ENCODE results near the gene LIN28B. TPM values are rescaled to one million over a fixed set of nuclear protein-coding genes. Genes with fewer than 3 reads are reported as not detected.
"Not testable (repeated sequence)": the region's sequence is repeated elsewhere in the genome, so short reads cannot be mapped to it uniquely, and the experiment has no call there.

LIN28B gene
- total RNA-seq, 1 donor from 2014 or later, result 0.16 TPM

DNA sequence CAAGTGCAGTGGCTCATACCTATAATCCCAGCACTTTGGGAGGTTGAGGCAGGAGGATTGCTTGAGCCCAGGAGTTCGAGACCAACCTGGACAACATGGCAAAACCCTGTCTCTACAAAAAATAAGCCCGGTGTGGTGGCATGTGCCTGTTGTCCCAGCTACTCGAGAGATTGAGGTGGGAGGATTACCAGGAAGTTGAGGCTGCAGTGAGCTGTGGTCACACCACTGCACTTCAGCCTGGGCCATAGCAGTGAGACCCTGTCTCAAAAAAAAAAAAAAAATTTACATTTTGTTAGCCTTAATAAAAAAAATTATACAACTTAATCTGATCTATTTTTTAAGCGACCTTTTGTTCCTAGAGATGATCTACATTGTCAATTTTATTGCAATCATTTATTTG is 56.6 kb downstream of the LIN28B start:
- DNase-seq, result not testable (repeated sequence)

DNA sequence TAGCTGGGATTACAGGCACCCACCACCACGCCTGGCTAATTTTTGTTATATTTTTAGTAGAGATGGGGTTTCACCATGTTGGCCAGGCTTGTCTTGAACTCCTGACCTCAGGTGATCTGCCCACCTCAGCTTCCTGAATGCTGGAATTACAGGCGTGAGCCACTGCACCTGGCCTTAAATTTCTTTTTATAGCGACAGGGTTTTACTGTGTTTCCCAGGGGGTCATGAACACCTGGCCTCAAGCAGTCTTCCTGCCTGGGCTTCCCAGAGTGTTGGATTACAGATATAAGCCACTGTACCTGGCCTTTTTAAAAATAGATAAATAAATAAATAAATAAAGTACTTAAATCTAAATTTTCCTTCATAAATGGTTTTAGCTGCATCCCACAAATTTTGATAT is 57.5 kb downstream of the LIN28B start:
- DNase-seq, result no peak

DNA sequence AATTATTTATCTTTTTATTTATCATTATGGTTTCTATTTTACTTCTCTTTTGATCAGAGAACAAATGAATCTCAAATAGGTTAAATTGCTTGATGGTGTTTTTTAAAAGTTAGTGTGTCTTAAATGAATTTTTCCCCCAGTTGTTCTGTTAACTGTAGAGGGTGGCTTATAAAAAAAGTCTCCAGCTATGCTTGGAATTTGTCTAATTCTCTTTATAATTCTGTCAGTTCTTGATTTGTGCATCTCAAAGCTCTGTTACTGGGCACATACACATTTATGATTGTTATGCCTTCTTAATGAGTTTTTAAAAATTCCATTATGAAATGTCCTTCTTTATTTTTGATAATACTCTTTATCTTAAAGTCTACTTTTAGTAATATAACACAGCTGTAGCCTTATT is 58.0 kb downstream of the LIN28B start:
- DNase-seq, result no peak

DNA sequence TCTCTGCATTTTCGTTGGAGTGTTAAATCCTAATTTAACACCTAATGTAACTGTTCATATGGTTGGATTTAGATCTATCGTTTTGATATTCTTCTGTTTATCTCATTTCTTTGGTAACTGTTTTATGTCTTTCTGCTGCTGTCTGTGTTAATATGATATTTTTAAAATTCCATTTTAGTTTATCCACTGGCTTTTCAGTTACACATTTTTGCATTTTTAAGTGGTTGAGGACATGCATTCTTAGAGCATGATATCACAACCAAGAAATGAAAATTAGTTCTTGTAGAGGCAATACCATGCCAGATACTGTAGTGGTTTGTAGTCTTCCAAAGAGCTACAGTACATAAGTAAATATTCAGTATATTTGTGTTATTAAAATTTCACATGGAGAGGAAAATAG is 58.6 kb downstream of the LIN28B start:
- DNase-seq, result no peak

DNA sequence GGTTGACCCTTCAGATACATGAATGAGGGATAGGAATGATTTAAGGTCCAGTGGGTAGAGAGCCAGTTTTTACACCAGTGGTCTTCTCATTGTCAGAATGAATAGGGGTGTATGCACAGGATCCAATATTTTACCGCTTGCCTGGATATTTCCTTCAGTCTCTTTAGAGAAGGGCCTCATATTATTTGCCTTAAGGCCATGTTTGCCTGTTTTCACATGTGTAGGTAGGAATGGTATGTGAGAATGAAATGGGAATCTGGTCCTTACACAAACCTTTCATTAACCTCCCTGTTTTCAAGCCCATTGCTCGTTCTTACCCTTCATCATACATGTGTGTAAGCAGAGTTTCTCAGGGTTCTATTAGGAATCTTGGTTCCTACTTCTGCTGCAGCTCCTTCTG is 62.4 kb downstream of the LIN28B start:
- no peak for DNase-seq

DNA sequence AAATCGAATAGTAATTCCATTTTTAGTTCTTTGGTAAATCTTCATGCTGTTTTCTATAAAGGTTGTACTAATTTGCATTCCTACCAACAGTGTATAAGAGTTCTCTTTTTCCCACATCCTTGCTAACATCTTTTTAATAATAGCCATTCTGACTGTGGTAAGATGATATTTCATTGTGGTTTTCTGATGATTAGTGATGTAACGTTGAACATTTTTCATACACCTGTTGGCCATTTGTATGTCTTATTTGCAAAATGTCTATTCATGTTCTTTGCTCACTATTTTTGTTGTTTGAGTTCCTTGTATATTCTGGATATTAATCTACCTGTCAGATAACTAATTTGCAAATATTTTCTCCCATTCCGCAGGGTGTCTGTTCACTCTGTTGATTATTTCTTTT is 64.5 kb downstream of the LIN28B start:
- no peak for DNase-seq

DNA sequence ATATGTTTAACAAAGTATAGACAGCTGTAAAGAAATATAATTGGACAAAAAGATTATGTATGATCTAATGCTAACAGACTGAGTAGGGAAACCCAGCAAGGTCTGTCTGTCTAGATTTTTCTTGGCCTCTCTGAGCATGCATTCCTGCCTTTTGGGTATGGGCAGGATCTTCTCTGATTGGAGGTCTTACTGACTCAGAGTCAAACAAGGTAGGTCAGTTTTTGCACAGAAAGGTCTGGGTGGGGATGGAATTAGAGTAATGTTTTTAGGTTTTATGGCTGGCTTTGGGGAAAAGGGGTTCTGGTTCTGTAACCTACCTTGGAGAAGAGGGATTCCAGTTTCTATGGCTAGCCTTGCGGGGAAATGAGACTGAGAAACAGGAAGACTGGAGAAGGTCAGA is 65.5 kb downstream of the LIN28B start:
- DNase-seq, result no peak

DNA sequence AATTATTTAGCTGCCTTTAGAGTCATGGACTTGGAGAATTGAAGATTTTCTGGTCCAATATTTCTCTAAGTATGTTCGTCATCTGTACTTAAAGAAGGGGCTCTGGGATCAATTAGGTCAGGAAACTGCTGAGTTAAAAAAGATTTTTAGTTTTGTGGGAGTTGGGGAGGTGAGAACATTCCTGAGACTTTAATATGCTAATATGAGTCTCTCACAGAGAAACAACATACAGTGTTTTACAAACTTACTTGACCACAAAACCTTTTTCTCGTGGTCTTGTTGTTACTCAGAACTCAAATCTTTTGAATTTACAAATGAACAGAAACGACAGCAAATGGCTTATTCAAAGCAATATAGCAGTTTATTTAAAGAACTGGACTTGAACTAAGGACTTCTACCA is 67.9 kb downstream of the LIN28B start:
- DNase-seq, result no peak

DNA sequence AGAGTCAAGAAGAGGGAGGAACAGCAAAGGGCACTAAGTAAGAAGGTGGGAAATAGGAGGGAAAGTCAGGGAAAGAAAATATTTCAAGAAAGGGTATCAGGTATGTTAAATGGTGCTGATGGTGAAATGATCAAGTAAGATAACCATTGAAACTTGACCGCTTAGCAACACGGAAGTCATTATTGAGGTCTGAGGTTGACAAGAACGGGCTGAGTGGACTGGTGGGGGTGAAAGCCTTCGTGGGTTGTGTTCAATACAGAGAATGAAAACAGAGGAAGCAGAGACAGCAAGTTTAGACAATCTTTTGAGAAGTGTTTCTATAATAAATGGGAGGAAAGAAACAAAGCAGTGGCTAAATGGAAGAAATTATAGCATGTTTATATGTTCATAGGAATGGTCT is 72.0 kb downstream of the LIN28B start:
- no peak for DNase-seq

DNA sequence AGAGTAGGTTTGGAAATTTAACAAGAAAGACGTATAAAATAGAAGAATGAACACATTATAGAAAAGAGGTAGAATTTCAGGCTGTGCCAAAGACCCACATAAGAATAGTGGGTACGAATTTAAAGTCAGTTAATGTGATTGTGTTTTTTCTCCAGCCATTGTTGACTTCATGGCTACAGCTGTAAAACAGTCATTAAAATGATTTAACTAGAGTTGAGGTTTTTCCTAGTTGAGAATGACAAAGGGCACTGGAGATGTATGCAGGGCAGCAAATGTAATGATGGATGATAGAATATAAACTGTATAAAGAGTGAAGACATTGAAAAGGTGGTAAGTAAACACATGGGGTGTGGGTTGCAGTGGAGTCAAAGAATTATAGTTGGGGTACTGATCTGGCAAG is 72.7 kb downstream of the LIN28B start:
- DNase-seq, result no peak

DNA sequence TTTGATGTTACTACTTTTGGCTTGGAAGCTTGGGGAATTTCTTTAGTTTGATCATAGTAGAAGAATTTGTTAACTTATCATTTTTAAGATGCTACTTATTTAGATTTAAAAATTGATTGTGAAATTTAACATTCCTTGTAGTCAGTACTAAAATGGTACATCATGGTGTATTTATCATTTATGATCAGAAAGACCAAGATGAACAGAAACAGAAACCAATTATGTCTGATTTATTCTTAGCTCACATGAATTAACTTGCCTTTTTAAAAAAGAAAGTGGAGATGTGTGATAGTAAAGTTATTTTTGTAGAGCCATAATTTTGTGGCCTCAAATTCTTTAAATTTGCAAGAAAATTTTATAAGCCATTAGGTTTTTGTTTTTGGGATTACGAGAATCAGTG is 77.6 kb downstream of the LIN28B start:
- no peak for DNase-seq

DNA sequence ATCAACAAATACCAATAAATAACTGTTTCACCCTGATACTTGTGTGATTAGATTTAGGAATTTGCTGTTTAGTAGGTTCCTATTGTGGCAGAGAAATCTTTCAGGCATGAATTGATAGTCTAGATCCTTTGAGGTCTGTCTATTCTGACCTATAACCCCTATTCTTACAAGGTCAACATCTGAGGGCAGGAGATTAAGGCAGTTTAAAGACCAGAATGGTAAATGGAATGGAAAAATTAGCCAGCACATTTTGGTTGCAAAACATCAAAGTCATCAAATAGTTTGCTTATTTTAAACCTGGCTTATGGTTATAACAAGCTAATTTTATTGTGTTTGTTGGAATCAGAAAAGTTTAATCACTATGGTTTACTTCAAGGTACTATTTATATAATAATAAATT is 78.4 kb downstream of the LIN28B start:
- no peak for DNase-seq

DNA sequence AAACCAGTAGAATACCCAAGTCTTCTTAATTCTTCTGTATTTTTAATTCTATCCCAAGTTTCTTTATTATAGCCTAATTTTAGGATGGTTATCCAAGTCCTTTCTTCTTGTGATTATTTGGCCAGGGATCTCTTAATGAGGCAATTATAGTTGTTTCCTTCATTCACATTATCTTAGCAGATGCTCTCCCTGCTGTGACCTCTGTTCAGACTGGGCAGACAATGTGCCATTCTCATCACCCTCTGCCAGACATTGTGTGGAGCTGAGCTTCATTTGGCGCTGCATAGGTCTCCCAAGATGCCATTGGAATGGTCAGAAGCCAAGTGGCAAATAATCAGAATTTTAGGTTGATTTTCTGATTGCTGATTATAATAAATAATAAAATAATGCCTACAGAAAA is 79.4 kb downstream of the LIN28B start:
- DNase-seq, result no peak

DNA sequence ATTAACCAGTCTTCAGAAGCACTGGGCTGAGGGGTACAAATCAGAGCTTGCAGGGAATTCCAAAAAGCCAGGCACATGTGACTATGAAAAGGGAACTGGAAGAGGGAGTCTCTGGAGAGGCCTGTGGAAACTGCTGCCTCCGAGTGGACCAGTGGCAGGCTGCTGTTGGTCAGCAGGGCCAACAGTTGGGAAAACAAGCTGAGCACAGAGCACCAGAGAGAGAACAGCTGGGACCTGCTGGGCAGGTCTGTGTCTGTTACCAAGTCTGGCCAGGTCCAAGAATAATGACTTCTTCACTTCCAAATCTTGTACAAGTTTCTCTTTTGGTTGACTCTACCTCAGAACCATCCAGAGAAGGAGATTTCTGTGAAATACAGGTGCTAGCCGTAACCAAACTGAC is 81.4 kb downstream of the LIN28B start:
- DNase-seq, result no peak

DNA sequence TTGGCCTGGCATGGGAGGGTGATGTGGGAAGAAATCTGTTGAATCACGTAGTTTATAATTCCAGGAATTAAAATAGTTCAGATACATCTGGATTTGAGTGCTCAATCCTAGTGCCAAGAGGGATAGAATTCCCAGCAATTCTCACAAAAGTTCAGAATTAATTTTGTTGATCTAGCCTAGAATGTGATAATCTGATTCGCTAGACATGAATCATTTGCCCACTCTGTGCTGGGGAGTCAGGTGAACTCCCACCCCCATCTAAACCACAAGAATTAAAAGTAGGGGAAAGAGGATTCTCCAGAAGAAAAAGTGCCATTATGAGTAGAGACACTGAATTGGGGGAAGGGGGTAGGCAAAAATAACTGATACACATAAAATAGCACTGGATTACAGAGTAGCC is 85.0 kb downstream of the LIN28B start:
- DNase-seq, result no peak

DNA sequence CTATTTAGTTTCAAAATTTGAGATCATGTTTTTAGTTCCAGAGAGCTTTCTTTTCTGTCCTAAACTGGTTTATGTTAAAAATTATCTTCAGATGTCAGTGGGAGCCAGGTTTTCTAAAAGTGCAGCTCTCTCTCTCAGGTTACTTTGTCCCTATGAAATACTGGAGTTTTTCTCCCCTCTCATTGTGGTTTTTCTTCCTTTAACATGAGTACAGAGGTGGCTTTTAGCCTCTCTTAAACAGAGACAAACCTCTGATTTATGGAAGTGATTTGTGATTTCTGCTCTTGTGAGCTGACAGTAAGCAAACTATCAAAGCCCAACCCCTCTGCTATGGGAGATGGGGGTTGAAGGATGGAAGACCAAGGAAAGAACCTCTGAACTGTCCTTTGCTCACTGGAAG is 85.7 kb downstream of the LIN28B start:
- no peak for DNase-seq

DNA sequence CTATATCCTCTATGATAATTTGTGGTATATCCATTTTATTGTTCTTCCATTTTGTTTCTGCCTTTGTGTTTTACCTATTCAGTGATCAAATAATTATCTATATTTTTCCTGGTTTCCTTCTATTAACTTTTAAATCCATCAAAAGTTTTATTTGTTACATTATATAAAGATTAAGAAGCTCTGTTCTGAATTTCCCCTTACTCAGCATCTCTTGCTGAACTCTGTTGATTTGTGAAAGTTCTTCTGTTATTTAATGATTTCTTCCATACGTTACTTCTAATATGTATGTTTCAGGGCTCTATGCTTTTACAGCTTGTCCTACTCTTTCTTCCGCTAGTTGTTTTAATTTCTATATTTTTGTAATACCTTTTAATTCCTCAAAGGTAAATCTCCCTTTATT is 87.1 kb downstream of the LIN28B start:
- no peak for DNase-seq

DNA sequence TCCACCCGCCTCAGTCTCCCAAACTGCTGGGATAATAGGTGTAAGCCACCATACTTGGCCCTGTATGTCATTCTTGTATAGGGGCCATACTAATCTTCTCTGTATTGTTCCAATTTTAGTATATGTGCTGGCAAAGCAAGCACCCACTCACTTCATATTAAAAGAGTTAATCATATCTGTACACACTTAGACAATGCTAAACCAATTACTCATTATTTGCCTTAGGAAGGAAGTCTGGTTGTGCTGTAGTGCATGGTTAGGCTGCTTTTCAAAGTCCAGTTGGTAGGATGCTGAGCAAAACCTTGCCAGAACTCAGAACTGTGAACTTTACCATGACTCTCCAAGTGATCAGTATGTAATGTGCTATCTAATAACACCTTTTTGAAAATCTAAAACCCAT is 88.6 kb downstream of the LIN28B start:
- DNase-seq, result no peak

DNA sequence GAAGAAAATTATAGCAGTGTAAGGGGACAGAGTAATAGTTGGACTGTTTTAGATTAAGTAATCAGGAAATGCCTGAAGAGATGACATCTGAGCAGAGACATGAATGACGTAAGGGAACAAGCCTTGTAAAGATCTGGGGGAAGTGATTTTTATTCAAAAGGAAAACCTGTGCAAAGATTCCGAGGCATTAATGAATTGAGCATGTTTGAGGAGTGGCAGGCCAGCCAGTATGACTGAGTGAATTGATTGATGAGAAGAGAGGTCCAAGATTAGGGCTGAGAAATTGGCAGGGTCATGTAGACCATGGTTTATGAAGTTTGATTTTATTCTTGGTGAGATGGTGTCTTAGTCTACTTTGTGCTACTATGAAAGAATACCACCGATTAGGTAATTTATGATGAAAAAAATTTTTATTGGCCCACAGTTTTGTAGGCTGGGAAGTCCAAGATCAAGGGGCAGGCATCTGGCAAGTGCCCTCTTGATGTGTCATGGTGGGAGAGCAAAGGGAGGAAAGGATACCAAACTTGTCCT is 95.1 kb downstream of the LIN28B start:
- no peak for DNase-seq

DNA sequence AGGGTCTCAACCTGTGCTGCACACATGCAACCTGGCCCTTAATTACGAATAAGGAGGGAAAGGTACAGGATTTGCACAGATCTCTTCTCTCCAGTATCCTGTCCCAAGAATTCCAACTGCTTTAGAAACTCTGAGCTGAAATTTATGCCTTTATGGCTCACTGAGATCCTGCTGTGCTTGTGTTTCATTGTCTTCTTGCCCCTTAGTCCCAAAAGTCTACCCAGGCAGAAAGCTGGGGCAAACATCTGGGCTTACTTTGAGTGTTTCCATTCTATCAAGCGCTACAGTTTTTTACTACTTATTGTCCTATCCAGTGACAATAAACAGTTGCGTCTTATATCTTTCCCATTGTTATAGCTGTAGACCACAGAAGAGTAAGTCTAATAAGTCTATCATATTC is 99.7 kb downstream of the LIN28B start:
- DNase-seq, result no peak

DNA sequence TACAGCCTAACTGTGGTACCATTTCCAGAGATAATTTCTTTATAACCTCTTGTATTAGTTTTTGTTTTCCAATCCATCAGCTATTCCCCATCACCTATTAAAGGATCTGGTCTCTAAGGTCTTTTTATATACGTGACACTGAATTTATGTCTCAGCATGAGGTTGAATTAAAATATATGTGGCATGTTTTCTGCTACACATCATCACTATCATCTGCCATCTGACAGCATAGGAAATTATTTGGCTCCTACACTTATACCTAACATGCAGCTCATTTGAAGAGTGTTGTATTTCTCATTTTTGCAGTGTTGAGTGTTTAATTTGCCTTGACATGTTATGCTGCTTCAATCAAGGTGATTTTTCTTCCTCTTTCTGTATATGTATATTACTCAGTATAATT is 100.3 kb downstream of the LIN28B start:
- DNase-seq, result no peak

DNA sequence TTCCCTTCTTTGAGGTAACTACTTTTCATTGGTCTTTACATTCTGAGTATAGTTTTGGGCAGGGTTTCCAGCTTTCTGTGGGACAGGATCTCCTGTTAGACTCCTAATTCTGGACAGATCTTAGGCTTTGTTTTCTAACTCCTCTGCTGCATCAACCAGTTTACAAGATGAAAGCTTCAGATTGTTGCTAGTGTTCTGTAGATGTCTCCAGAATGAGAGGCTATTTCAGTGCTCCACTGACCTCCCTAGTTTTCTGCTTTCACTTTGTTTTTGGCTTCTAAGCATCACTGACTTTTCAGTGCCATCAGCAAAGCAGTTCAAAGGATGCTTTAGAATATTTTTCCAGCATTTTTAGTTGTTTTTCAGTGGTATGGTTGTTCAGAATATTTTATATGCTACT is 101.4 kb downstream of the LIN28B start:
- no peak for DNase-seq

DNA sequence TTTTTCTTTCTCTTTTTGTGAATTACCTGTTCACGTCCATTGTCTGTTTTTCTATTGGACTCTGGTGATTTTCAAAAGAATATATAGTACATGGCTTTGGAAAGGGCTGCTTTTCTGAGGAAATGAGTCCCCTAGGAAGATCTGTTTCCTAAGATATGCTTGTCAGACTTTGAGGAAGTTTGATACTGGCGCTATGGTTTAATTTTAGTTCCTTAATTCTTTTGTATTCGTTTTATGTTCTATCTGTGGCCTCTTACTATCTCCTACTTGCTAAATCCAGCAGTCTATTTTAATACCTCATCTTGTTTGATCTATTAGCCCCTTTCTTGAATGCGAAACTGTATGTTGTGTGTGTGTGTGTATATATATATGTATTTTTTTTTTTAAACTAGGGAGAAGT is 101.9 kb downstream of the LIN28B start:
- DNase-seq, result no peak

DNA sequence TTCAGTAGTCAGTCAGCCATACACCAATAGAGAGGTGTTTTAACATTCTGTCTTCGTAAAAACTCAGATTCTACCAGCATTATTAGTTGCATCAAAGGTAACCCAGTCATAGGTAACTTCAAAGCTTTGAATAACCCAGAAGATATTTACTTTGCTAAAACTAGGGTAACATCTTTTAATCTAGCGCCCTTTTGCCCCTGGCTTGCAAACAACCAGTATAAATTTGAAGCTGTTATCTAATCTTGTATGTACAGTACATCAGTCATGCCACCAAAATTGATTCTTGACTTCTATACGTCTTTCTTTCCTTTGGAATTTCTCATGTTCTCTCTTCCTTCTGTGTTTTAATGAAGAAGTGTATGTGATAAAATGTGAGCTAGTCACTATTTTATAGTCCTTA is 109.3 kb downstream of the LIN28B start:
- no peak for DNase-seq

DNA sequence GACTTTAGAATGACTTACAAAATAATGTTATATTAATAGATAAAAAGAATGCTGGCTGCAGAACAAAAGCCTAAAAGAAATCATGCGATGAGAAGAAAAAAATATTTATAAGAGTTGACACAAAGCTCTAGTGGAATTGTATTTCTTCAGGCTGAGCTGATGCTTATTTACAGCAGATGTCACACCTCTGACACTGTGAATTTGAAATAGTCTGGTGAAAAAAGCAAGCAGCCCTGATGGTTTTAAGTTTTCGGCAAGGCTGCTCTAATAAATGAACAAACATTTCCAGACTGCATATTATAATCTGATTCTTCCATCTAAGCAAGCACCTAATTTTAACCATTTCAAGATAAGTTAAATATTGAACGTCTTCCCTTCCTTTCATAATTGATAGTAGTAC is 109.9 kb downstream of the LIN28B start:
- no peak for DNase-seq

DNA sequence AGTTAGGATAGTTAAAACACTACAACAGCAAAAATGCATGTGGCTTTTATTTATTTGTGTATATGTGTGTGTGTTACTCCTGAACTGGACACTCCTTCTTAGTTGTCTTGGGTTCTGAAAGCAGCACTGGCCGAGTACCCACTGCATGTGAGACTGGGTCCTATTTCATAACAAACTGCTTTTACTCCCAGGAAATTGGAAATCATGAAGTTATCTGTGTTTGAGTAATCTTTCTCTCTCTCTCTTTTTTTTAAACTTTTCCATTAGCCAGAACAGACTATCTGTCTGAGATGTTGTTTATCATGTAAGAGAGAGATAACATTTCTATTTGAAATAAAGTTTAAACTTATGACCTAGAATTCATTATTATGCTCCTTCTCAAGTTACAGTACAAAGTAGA is 110.4 kb downstream of the LIN28B start:
- DNase-seq, result no peak
